Breast epithelium (tissue), 4 donors: ENCODE results near the gene MAP3K6. TPM values are rescaled to one million over a fixed set of nuclear protein-coding genes. Genes with fewer than 3 reads are reported as not detected.

ENCODE experiments used
- DNase-seq, 2 donors: peaks; one replicate each; pipeline ENCODE4 v3.0.0-alpha.2; 2019; ENCODE audit warnings: low spot score in 2 of 2
- H3K27ac ChIP-seq, 2 donors: fragments of 200-600 bp; sonication (generic) in 1 of 2; one replicate each; pipeline ENCODE4 v1.5.1; 2016 to 2019; ENCODE audit warnings: mild to moderate bottlenecking in 1 of 2
- H3K27me3 ChIP-seq, 2 donors: fragments of 200-600 bp; sonication (generic) in 1 of 2; one replicate each; pipeline versions ENCODE4 v1.5.1 to v1.6.0; 2017 to 2019; ENCODE audit warnings: control low read depth in 1 of 2, mild to moderate bottlenecking in 1 of 2
- H3K36me3 ChIP-seq: fragments of 200-600 bp; one replicate; pipeline ENCODE4 v1.5.1; 2019
- H3K4me1 ChIP-seq, 2 donors: fragments of 200-600 bp; sonication (generic); one replicate each; pipeline ENCODE4 v1.5.1; 2016 to 2019; ENCODE audit warnings: control low read depth in 1 of 2
- H3K4me3 ChIP-seq, 3 donors: fragments of 200-600 bp; sonication (generic); 1 replicate in 2 of 3; 2 replicates in 1 of 3; pipeline ENCODE4 v1.5.1; 2016 to 2019; ENCODE audit warnings: mild to moderate bottlenecking in 3 of 3, moderate library complexity in 2 of 3
- H3K9me3 ChIP-seq, 2 donors: fragments of 200-600 bp; sonication (generic) in 1 of 2; one replicate each; pipeline ENCODE4 v1.5.1; 2016 to 2019; ENCODE audit warnings: control low read depth in 1 of 2
- POLR2A ChIP-seq: fragments of 450-650 bp; IDR thresholded peaks from one replicate; pipeline ENCODE4 v1.6.1; 2016; ENCODE audit warnings: antibody characterized with exemption, mild to moderate bottlenecking, moderate library complexity
- POLR2AphosphoS5 ChIP-seq, 3 donors: sonication (generic); formaldehyde crosslinking; IDR thresholded peaks; one replicate each; pipeline ENCODE4 v1.6.1; 2017; ENCODE audit warnings: antibody characterized with exemption in 3 of 3
- intact Hi-C: fragments of 100-400 bp; cut with DNase I; formaldehyde crosslinking; loops from one replicate; pipeline ENCODE4 v1.15.1; 2023; ENCODE audit warnings: low total_unique reads
- total RNA-seq, 3 donors: library from RNA; depleted of rRNA; stranded (reverse); fragments of >200 nt; gene quantifications; one replicate each; pipeline ENCODE4 v1.1.0, GENCODE V29; 2016
- TF ChIP-seq, protein P1 (sequence below), 3 donors: fragments of 450-650 bp; IDR thresholded peaks; one replicate each; pipeline ENCODE4 v1.5.1; 2016 to 2017; ENCODE audit warnings: antibody characterized with exemption in 3 of 3, mild to moderate bottlenecking in 3 of 3, moderate library complexity in 3 of 3

MAP3K6 gene
- total RNA-seq, 3 donors from 2014 or later: 29.4 to 67.5 (median 52.0) TPM

- Histone ChIP-seq H3K27ac (no peak overlapping the region), H3K9me3 (no peaks in the 10 kb centered on the region), H3K4me3 (no peak overlapping the region), H3K4me1 (no peaks in the 10 kb centered on the region), H3K36me3 (no peaks in the 10 kb centered on the region), H3K27me3 (peaks cover 0 to 4% of the 10 kb centered on the region in 2 donors)
- intact Hi-C loops: loop anchor here (1.0 kb wide), 1 partner anchor 12 kb away; no protein-coding TSS in a partner anchor
- no peak for DNase-seq
- TF ChIP-seq POLR2AphosphoS5 (IDR thresholded peaks at IDR 0.05): no peak
- TF ChIP-seq, protein P1, sequence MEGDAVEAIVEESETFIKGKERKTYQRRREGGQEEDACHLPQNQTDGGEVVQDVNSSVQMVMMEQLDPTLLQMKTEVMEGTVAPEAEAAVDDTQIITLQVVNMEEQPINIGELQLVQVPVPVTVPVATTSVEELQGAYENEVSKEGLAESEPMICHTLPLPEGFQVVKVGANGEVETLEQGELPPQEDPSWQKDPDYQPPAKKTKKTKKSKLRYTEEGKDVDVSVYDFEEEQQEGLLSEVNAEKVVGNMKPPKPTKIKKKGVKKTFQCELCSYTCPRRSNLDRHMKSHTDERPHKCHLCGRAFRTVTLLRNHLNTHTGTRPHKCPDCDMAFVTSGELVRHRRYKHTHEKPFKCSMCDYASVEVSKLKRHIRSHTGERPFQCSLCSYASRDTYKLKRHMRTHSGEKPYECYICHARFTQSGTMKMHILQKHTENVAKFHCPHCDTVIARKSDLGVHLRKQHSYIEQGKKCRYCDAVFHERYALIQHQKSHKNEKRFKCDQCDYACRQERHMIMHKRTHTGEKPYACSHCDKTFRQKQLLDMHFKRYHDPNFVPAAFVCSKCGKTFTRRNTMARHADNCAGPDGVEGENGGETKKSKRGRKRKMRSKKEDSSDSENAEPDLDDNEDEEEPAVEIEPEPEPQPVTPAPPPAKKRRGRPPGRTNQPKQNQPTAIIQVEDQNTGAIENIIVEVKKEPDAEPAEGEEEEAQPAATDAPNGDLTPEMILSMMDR (IDR thresholded peaks at IDR 0.05): no peak
- no peak for TF ChIP-seq POLR2A
These were observed 49.9 kb downstream of the MAP3K6 start for GRCh38 chr1:27316860-27317259.

- DNase-seq: no peak
These were observed 52.0 kb downstream of the MAP3K6 start for GRCh38 chr1:27314737-27315136.

DNA sequence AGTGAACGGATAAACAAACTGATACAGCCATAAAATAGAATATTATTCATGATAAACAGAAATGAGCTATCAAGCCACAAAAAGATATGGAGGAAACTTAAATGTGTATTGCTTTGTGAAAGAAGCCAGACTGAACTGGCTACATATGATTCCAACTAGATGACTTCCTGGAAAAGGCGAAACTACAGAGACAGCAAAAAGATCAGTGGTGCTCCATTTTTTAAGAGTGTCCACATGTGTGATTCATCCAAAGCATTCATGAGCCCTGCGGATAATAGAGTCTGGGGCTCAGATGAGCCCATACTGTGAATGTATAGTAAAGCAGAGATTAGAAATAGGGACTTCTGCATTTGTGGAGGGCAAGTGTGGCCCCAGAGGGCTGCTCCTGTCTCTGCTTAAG lies 52.6 kb downstream of the MAP3K6 start:
- Histone ChIP-seq H3K27ac (no peak overlapping the region), H3K4me3 (no peak overlapping the region), H3K9me3 (no peaks in the 10 kb centered on the region), H3K27me3 (no peaks in the 10 kb centered on the region), H3K36me3 (no peaks in the 10 kb centered on the region), H3K4me1 (no peaks in the 10 kb centered on the region)
- DNase-seq: no peak
- TF ChIP-seq, protein P1 (IDR thresholded peaks at IDR 0.05): no peak
- TF ChIP-seq POLR2AphosphoS5 (IDR thresholded peaks at IDR 0.05): no peak
- intact Hi-C loops: no loop called here

More at GRCh38 chr1:27314737-27315136, 52.0 kb downstream of the MAP3K6 start:
- intact Hi-C loops: no loop called here
- no peaks in the 10 kb centered on the region for H3K36me3 ChIP-seq
- H3K27ac ChIP-seq: no peak overlapping the region
- no peaks in the 10 kb centered on the region for H3K9me3 ChIP-seq
- H3K4me1 ChIP-seq: no peaks in the 10 kb centered on the region
- TF ChIP-seq POLR2A (no peak), POLR2AphosphoS5 (IDR thresholded peaks at IDR 0.05) (no peak)
- TF ChIP-seq, protein P1 (IDR thresholded peaks at IDR 0.05): no peak
- no peak overlapping the region for H3K4me3 ChIP-seq
- no peaks in the 10 kb centered on the region for H3K27me3 ChIP-seq

- no peak for DNase-seq
- Histone ChIP-seq H3K4me1 (no peaks in the 10 kb centered on the region), H3K9me3 (no peaks in the 10 kb centered on the region), H3K27me3 (no peaks in the 10 kb centered on the region), H3K27ac (no peak overlapping the region), H3K4me3 (no peak overlapping the region), H3K36me3 (no peaks in the 10 kb centered on the region)
- intact Hi-C loops: loop anchor here (10.0 kb wide), 2 partner anchors 57 to 87 kb away; partner anchors contain the start of genes GPR3 and MAP3K6
- TF ChIP-seq, protein P1 (IDR thresholded peaks at IDR 0.05): no peak
- TF ChIP-seq POLR2A (no peak), POLR2AphosphoS5 (IDR thresholded peaks at IDR 0.05) (no peak)
These were observed 58.7 kb downstream of the MAP3K6 start for GRCh38 chr1:27307874-27308598.
